ENCODE data around the gene TMEM108.

DNA sequence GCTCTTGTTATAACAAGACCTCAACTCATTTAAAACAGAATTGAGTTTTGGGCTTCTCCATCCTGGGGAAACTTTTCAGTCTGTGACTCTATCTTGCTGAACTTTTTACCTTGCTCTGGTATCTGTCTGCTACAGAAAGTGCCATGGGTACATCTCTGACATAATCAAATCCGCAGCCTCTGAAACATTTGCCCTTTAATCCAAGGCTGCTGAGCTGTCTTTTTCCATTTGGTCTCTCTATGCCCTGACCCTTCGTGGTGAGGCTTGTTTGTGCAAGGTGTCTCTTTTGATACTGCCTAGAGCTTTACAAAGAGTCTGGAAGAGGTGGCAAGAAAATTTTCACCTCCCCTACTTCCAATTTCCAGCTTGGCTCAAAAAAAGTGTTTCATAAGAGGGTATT, 11.3 kb downstream of the TMEM108 start:
- TF ChIP-seq POLR2A (IDR thresholded peaks at IDR 0.05; ENCODE audit: low read depth, low read length) (no peak), POLR2AphosphoS5 (IDR thresholded peaks at IDR 0.05; ENCODE audit: low read depth, low read length) (no peak), TAF1 (IDR thresholded peaks at IDR 0.05; ENCODE audit: low read depth, low read length) (no peak), SPI1 (IDR thresholded peaks at IDR 0.05; ENCODE audit: low read depth, low read length) (no peak), POU2F2 (IDR thresholded peaks at IDR 0.05; ENCODE audit: low read depth, low read length) (no peak)
